ENCODE measurements around the gene HACD4. TPM values are rescaled to one million over a fixed set of nuclear protein-coding genes. Genes with fewer than 3 reads are reported as not detected.
"Not testable (repeated sequence)": the region's sequence is repeated elsewhere in the genome, so short reads cannot be mapped to it uniquely, and the experiment has no call there.

HACD4 gene
- total RNA-seq, 1 donor from 2014 or later = 0.46 TPM

DNA sequence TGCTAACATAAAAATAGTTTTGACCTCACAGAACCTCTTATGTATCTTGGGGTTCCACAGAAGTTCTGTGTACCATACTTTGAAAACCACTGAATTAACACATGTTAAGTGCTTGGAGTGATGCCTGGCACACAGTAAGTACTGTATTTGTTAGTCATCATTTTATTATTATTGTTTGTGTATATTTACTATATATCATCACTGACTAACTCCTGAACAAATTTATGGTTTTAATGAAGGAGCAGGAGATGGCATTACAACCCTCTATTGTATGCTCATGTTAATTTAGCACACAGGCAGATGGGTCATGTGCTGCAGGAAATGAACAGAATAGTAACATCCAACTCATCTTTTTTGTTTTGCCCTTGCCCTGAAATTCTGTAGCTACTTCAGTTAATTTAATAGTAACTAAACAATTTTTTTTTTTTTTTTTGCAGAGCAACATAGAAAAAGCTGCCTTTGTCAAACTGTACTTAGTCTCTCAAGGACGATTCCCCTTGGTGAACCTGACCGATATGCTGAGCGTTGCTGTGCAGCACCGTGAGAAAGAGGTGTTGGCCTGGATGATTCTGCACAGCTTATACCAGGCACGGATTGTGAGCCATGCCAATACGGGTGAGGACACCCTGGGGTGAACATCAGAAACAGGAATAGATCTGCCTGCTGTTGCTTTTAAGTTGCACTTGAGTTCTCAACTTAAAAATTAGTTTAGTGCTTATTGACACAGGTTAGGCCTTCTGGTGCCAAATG, 45.4 kb downstream of the HACD4 start:
- no peaks in the 10 kb centered on the region for H3K36me3 ChIP-seq (ENCODE audit: control insufficient read depth, insufficient read depth, low read length)
- H3K4me3 ChIP-seq (ENCODE audit: low read depth, low read length) = no peak overlapping the region
- H3K27me3 ChIP-seq (ENCODE audit: control insufficient read depth, insufficient read depth, low read length) = no peaks in the 10 kb centered on the region
- TF ChIP-seq, protein P1, sequence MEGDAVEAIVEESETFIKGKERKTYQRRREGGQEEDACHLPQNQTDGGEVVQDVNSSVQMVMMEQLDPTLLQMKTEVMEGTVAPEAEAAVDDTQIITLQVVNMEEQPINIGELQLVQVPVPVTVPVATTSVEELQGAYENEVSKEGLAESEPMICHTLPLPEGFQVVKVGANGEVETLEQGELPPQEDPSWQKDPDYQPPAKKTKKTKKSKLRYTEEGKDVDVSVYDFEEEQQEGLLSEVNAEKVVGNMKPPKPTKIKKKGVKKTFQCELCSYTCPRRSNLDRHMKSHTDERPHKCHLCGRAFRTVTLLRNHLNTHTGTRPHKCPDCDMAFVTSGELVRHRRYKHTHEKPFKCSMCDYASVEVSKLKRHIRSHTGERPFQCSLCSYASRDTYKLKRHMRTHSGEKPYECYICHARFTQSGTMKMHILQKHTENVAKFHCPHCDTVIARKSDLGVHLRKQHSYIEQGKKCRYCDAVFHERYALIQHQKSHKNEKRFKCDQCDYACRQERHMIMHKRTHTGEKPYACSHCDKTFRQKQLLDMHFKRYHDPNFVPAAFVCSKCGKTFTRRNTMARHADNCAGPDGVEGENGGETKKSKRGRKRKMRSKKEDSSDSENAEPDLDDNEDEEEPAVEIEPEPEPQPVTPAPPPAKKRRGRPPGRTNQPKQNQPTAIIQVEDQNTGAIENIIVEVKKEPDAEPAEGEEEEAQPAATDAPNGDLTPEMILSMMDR (IDR thresholded peaks at IDR 0.05; ENCODE audit: insufficient read depth, low read length, poor library complexity, severe bottlenecking) = no peak
- DNase-seq (ENCODE audit: low read depth) = no peak

DNA sequence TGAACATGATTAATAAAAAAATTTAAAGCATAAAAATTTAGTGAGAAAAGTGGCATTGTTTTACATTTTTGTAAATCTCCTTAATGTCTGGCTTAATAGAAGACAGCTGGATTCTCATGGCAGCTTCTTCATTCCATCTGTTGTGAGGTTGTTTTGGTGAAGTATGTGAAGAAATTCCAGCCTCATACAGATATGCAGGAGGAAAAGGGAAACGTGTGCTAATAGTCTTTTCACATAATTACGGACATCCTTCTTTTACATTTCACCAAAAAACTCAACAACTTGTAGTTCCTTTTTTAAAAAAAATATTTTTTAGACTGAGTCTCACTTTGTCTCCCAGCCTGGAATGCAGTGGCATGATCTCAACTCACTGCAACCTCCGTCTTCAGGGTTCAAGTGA, 46.9 kb downstream of the HACD4 start:
- no peaks in the 10 kb centered on the region for H3K27me3 ChIP-seq (ENCODE audit: control insufficient read depth, insufficient read depth, low read length)
- H3K4me3 ChIP-seq (ENCODE audit: low read depth, low read length) = no peak overlapping the region
- no peak for DNase-seq (ENCODE audit: low read depth)
- TF ChIP-seq, protein P1 (IDR thresholded peaks at IDR 0.05; ENCODE audit: insufficient read depth, low read length, poor library complexity, severe bottlenecking) = no peak
- H3K36me3 ChIP-seq (ENCODE audit: control insufficient read depth, insufficient read depth, low read length) = no peaks in the 10 kb centered on the region

DNA sequence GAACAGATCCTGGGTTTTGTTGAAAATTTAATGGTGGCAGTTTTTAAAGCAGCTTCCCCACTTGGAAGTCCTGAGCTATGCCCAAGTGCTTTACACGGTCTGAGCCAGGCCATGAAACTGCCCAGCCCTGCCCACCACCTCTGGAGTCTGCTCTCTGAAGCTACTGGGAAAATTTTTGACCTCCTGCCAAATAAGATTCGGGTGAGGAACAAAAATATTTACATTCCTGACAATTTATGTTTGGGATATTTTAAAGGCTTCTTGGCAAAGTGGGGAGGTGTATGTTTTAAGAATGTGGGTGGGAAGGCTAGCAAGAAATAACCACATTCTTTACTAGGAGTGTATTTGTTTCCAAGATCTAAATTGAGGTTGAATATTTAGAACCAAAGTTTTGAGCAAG, 50.0 kb downstream of the HACD4 start:
- H3K4me3 ChIP-seq (ENCODE audit: low read depth, low read length) = no peak overlapping the region
- no peaks in the 10 kb centered on the region for H3K36me3 ChIP-seq (ENCODE audit: control insufficient read depth, insufficient read depth, low read length)
- peak; percentile 23 for DNase-seq (ENCODE audit: low read depth)
- TF ChIP-seq, protein P1 (IDR thresholded peaks at IDR 0.05; ENCODE audit: insufficient read depth, low read length, poor library complexity, severe bottlenecking) = no peak
- no peaks in the 10 kb centered on the region for H3K27me3 ChIP-seq (ENCODE audit: control insufficient read depth, insufficient read depth, low read length)

DNA sequence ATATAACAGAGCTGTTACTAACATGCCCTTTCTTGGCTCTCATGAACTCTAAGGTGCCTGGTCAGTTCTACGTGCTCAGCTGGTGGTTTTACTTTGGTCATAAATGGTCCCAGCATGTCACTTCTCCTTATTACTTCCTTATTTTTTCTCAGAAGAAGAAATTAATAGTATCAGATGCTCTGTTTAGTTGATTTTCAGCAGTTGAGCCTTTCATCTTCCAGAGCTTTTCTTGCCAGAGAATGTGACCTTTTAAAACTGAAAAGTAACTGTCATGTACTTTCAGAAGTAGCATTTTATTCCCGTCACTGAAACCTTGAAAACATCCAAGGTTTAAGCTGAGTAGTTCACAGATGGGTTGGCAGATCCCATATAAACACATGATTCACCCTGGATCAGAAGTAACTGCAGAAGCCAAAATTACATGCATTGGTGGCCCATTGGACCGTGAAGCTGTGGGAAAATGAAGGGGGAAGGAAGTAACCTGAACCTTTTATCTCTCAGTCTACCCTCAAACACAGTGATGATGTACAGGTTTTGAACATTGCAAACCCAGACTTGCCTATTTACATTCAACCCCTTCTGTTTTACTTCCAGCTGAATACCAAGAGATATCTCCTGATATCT, 50.5 kb downstream of the HACD4 start:
- Histone ChIP-seq H3K27me3 (ENCODE audit: control insufficient read depth, insufficient read depth, low read length) (no peaks in the 10 kb centered on the region), H3K4me3 (ENCODE audit: low read depth, low read length) (no peak overlapping the region), H3K36me3 (ENCODE audit: control insufficient read depth, insufficient read depth, low read length) (no peaks in the 10 kb centered on the region)
- peak; percentile 64 for DNase-seq (ENCODE audit: low read depth)
- TF ChIP-seq, protein P1 (IDR thresholded peaks at IDR 0.05; ENCODE audit: insufficient read depth, low read length, poor library complexity, severe bottlenecking) = no peak

DNA sequence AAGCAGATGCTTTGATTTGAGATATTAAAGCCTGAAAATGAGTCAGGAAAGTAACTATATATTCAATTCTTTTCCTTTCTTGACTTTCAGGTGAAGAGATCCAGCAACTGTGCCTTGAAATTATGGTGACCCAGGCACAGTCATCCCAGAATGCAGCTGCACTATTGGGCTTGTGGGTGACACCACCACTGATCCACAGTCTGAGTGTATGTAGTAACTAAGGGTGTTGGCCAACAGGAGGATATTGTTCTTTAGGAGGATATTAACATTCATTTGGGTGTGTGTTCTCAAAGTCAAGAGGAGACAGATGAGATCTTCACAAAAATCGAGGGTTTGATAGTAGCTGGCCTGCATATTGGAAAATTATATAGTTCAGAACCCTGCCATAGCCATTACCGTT, 53.2 kb downstream of the HACD4 start:
- DNase-seq (ENCODE audit: low read depth) = no peak
- TF ChIP-seq, protein P1 (IDR thresholded peaks at IDR 0.05; ENCODE audit: insufficient read depth, low read length, poor library complexity, severe bottlenecking) = no peak
- no peaks in the 10 kb centered on the region for H3K36me3 ChIP-seq (ENCODE audit: control insufficient read depth, insufficient read depth, low read length)
- no peak overlapping the region for H3K4me3 ChIP-seq (ENCODE audit: low read depth, low read length)
- H3K27me3 ChIP-seq (ENCODE audit: control insufficient read depth, insufficient read depth, low read length) = no peaks in the 10 kb centered on the region

DNA sequence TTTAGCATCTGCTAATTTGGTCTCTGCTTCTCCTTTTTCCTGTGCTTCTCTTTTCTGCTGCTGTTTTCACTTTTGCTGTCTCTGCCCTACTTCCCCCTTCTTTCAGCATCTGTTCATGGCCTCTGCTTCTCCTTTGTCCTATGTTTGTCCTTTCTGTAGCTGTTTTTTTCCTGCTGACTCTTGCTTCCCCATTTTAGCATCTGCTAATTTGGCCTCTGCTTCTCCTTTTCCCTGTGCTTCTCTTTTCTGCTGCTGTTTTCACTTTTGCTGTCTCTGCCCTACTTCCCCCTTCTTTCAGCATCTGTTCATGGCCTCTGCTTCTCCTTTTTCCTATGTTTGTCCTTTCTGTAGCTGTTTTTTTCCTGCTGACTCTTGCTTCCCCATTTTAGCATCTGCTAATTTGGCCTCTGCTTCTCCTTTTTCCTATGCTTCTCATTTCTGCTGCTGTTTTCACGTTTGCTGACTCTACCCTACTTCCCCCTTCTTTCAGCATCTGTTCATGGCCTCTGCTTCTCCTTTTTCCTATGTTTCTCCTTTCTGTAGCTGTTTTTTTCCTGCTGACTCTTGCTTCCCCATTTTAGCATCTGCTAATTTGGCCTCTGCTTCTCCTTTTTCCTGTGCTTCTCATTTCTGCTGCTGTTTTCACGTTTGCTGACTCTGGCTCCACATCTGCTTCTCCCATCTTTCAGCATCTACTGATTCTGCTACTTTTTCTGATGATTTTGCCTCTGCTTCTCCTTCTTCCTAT, 57.1 kb downstream of the HACD4 start:
- H3K27me3 ChIP-seq (ENCODE audit: control insufficient read depth, insufficient read depth, low read length); H3K36me3 ChIP-seq (ENCODE audit: control insufficient read depth, insufficient read depth, low read length); H3K4me3 ChIP-seq (ENCODE audit: low read depth, low read length); DNase-seq (ENCODE audit: low read depth): not testable (repeated sequence)

DNA sequence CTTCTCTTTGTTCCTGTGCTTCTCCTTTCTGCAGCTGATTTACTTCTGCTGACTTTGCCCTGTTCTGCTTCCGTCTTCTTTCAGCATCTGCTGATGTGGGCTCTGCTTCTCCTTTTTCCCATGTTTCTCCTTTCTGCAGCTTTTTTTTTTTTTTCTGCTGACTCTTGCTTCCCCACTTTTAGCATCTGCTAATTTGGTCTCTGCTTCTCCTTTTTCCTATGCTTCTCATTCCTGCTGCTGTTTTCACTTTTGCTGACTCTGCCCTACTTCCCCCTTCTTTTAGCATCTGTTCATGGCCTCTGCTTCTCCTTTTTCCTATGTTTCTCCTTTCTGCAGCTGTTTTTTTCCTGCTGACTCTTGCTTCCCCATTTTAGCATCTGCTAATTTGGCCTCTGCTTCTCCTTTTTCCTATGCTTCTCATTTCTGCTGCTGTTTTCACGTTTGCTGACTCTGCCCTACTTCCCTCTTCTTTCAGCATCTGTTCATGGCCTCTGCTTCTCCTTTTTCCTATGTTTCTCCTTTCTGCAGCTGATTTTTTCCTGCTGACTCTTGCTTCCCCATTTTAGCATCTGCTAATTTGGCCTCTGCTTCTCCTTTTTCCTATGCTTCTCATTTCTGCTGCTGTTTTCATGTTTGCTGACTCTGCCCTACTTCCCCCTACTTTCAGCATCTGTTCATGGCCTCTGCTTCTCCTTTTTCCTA, 58.0 kb downstream of the HACD4 start:
- not testable (repeated sequence) for DNase-seq (ENCODE audit: low read depth); H3K4me3 ChIP-seq (ENCODE audit: low read depth, low read length); H3K36me3 ChIP-seq (ENCODE audit: control insufficient read depth, insufficient read depth, low read length); H3K27me3 ChIP-seq (ENCODE audit: control insufficient read depth, insufficient read depth, low read length)

All from kidney epithelial cell (primary cell).